ENCODE measurements around the gene TMEM141. TPM values are rescaled to one million over a fixed set of nuclear protein-coding genes. Genes with fewer than 3 reads are reported as not detected.
"Not testable (repeated sequence)": the region's sequence is repeated elsewhere in the genome, so short reads cannot be mapped to it uniquely, and the experiment has no call there.

TMEM141 gene
- total and polyA plus RNA-seq, 4 donors = 38.9 to 76.9 (median 53.5) TPM

- Histone ChIP-seq H3K27ac (ENCODE audit: low read depth, low read length) (no peak overlapping the region), H3K4me1 (ENCODE audit: control insufficient read depth, insufficient read depth, low read length) (peaks cover 7% of the 10 kb centered on the region), H3K9me3 (ENCODE audit: control insufficient read depth, insufficient read depth, low read length) (peaks cover 3% of the 10 kb centered on the region), H3K36me3 (ENCODE audit: control insufficient read depth, insufficient read depth, low read length) (peaks cover 2% of the 10 kb centered on the region), H3K27me3 (ENCODE audit: control insufficient read depth, insufficient read depth, low read length) (no peaks in the 10 kb centered on the region), H3K4me3 (ENCODE audit: low read depth, low read length) (no peak overlapping the region)
- 65% methylated on average over 18 of the region's 24 CpGs for WGBS (ENCODE audit: insufficient coverage)
- DNase-seq (ENCODE audit: low read depth in 4 of 6, low spot score in 6 of 6) = no peak
Observed at GRCh38 chr9:136754626-136755301, 36.4 kb upstream of the TMEM141 start.

GRCh38 chr9:136755302-136756133 is 35.6 kb upstream of the TMEM141 start:
- H3K27me3 ChIP-seq (ENCODE audit: control insufficient read depth, insufficient read depth, low read length); H3K4me1 ChIP-seq (ENCODE audit: control insufficient read depth, insufficient read depth, low read length); H3K27ac ChIP-seq (ENCODE audit: low read depth, low read length); H3K4me3 ChIP-seq (ENCODE audit: low read depth, low read length); H3K36me3 ChIP-seq (ENCODE audit: control insufficient read depth, insufficient read depth, low read length); DNase-seq (ENCODE audit: low read depth in 4 of 6, low spot score in 6 of 6); H3K9me3 ChIP-seq (ENCODE audit: control insufficient read depth, insufficient read depth, low read length): not testable (repeated sequence)
- WGBS (ENCODE audit: insufficient coverage) = 85% methylated on average over 20 of the region's 22 CpGs

GRCh38 chr9:136756134-136756438 is 35.1 kb upstream of the TMEM141 start:
- no peak for DNase-seq (ENCODE audit: low read depth in 4 of 6, low spot score in 6 of 6)
- Histone ChIP-seq H3K27me3 (ENCODE audit: control insufficient read depth, insufficient read depth, low read length) (no peaks in the 10 kb centered on the region), H3K4me1 (ENCODE audit: control insufficient read depth, insufficient read depth, low read length) (peaks cover 11% of the 10 kb centered on the region), H3K27ac (ENCODE audit: low read depth, low read length) (no peak overlapping the region), H3K36me3 (ENCODE audit: control insufficient read depth, insufficient read depth, low read length) (peaks cover 2% of the 10 kb centered on the region), H3K4me3 (ENCODE audit: low read depth, low read length) (no peak overlapping the region), H3K9me3 (ENCODE audit: control insufficient read depth, insufficient read depth, low read length) (peaks cover 3% of the 10 kb centered on the region)
- WGBS (ENCODE audit: insufficient coverage) = 100% methylated on average over 4 of the region's 4 CpGs

GRCh38 chr9:136756836-136757235 is 34.3 kb upstream of the TMEM141 start:
- peaks cover 3% of the 10 kb centered on the region for H3K9me3 ChIP-seq (ENCODE audit: control insufficient read depth, insufficient read depth, low read length)
- peaks cover 2% of the 10 kb centered on the region for H3K36me3 ChIP-seq (ENCODE audit: control insufficient read depth, insufficient read depth, low read length)
- 94% methylated on average over 18 of the region's 18 CpGs for WGBS (ENCODE audit: insufficient coverage)
- H3K4me1 ChIP-seq (ENCODE audit: control insufficient read depth, insufficient read depth, low read length) = peaks cover 12% of the 10 kb centered on the region
- DNase-seq (ENCODE audit: low read depth in 4 of 6, low spot score in 6 of 6) = no peak
- H3K27me3 ChIP-seq (ENCODE audit: control insufficient read depth, insufficient read depth, low read length) = no peaks in the 10 kb centered on the region
- no peak overlapping the region for H3K4me3 ChIP-seq (ENCODE audit: low read depth, low read length)
- no peak overlapping the region for H3K27ac ChIP-seq (ENCODE audit: low read depth, low read length)

- DNase-seq (ENCODE audit: low read depth in 4 of 6, low spot score in 6 of 6) = no peak
- Histone ChIP-seq H3K9me3 (ENCODE audit: control insufficient read depth, insufficient read depth, low read length) (peaks cover 3% of the 10 kb centered on the region), H3K27ac (ENCODE audit: low read depth, low read length) (no peak overlapping the region), H3K36me3 (ENCODE audit: control insufficient read depth, insufficient read depth, low read length) (peaks cover 2% of the 10 kb centered on the region), H3K27me3 (ENCODE audit: control insufficient read depth, insufficient read depth, low read length) (no peaks in the 10 kb centered on the region), H3K4me1 (ENCODE audit: control insufficient read depth, insufficient read depth, low read length) (peaks cover 12% of the 10 kb centered on the region), H3K4me3 (ENCODE audit: low read depth, low read length) (no peak overlapping the region)
- 85% methylated on average over 17 of the region's 20 CpGs for WGBS (ENCODE audit: insufficient coverage)
Observed at GRCh38 chr9:136757328-136757727, 33.8 kb upstream of the TMEM141 start.

GRCh38 chr9:136757751-136758140 is 33.4 kb upstream of the TMEM141 start:
- no peak for DNase-seq (ENCODE audit: low read depth in 4 of 6, low spot score in 6 of 6)
- Histone ChIP-seq H3K4me1 (ENCODE audit: control insufficient read depth, insufficient read depth, low read length) (peaks cover 12% of the 10 kb centered on the region), H3K27ac (ENCODE audit: low read depth, low read length) (no peak overlapping the region), H3K9me3 (ENCODE audit: control insufficient read depth, insufficient read depth, low read length) (peaks cover 3% of the 10 kb centered on the region), H3K4me3 (ENCODE audit: low read depth, low read length) (no peak overlapping the region), H3K36me3 (ENCODE audit: control insufficient read depth, insufficient read depth, low read length) (peaks cover 2% of the 10 kb centered on the region), H3K27me3 (ENCODE audit: control insufficient read depth, insufficient read depth, low read length) (no peaks in the 10 kb centered on the region)
- WGBS (ENCODE audit: insufficient coverage) = 78% methylated on average over 20 of the region's 20 CpGs

GRCh38 chr9:136759001-136759400 is 32.1 kb upstream of the TMEM141 start:
- Histone ChIP-seq H3K27ac (ENCODE audit: low read depth, low read length) (no peak overlapping the region), H3K9me3 (ENCODE audit: control insufficient read depth, insufficient read depth, low read length) (peaks cover 3% of the 10 kb centered on the region), H3K4me3 (ENCODE audit: low read depth, low read length) (no peak overlapping the region), H3K36me3 (ENCODE audit: control insufficient read depth, insufficient read depth, low read length) (peaks cover 2% of the 10 kb centered on the region), H3K4me1 (ENCODE audit: control insufficient read depth, insufficient read depth, low read length) (peaks cover 18% of the 10 kb centered on the region), H3K27me3 (ENCODE audit: control insufficient read depth, insufficient read depth, low read length) (peaks cover 3% of the 10 kb centered on the region)
- 83% methylated on average over 9 of the region's 9 CpGs for WGBS (ENCODE audit: insufficient coverage)
- no peak for DNase-seq (ENCODE audit: low read depth in 4 of 6, low spot score in 6 of 6)

- Histone ChIP-seq H3K9me3 (ENCODE audit: control insufficient read depth, insufficient read depth, low read length) (peaks cover 3% of the 10 kb centered on the region), H3K27me3 (ENCODE audit: control insufficient read depth, insufficient read depth, low read length) (peaks cover 8% of the 10 kb centered on the region), H3K36me3 (ENCODE audit: control insufficient read depth, insufficient read depth, low read length) (peaks cover 2% of the 10 kb centered on the region), H3K4me1 (ENCODE audit: control insufficient read depth, insufficient read depth, low read length) (peaks cover 18% of the 10 kb centered on the region), H3K4me3 (ENCODE audit: low read depth, low read length) (no peak overlapping the region), H3K27ac (ENCODE audit: low read depth, low read length) (no peak overlapping the region)
- 91% methylated on average over 21 of the region's 27 CpGs for WGBS (ENCODE audit: insufficient coverage)
- no peak for DNase-seq (ENCODE audit: low read depth in 4 of 6, low spot score in 6 of 6)
Observed at GRCh38 chr9:136759436-136760325, 31.5 kb upstream of the TMEM141 start.

- no peak overlapping the region for H3K4me3 ChIP-seq (ENCODE audit: low read depth, low read length)
- peaks cover 8% of the 10 kb centered on the region for H3K27me3 ChIP-seq (ENCODE audit: control insufficient read depth, insufficient read depth, low read length)
- peaks cover 2% of the 10 kb centered on the region for H3K36me3 ChIP-seq (ENCODE audit: control insufficient read depth, insufficient read depth, low read length)
- H3K9me3 ChIP-seq (ENCODE audit: control insufficient read depth, insufficient read depth, low read length) = peaks cover 3% of the 10 kb centered on the region
- no peak overlapping the region for H3K27ac ChIP-seq (ENCODE audit: low read depth, low read length)
- DNase-seq (ENCODE audit: low read depth in 4 of 6, low spot score in 6 of 6) = no peak
- peaks cover 18% of the 10 kb centered on the region for H3K4me1 ChIP-seq (ENCODE audit: control insufficient read depth, insufficient read depth, low read length)
- 58% methylated on average over 25 of the region's 25 CpGs for WGBS (ENCODE audit: insufficient coverage)
Observed at GRCh38 chr9:136760424-136760823, 30.7 kb upstream of the TMEM141 start.

All from spinal cord (tissue), 10 donors.